ENCODE measurements around the gene ANKRD11.
A peak's percentile ranks its signal among the peaks of the same experiment; 100 is the strongest.

Gene ANKRD11

GRCh38 chr16:89341279-89341678 is 149.1 kb downstream of the ANKRD11 start:
- H3K79me1 ChIP-seq (ENCODE audit: low read length), result peaks cover 26% of the 10 kb centered on the region
- no peak overlapping the region for H2AK5ac ChIP-seq (ENCODE audit: low read length)
- no peak overlapping the region for H3K23ac ChIP-seq (ENCODE audit: low read length)
- DNase-seq, result no peak
- H2BK5ac ChIP-seq (ENCODE audit: low read length), result no peak overlapping the region
- H3K27me3 ChIP-seq (ENCODE audit: insufficient read depth, low read length, poor library complexity), result no peaks in the 10 kb centered on the region
- H4K5ac ChIP-seq (ENCODE audit: low read length), result no peak overlapping the region
- no peak overlapping the region for H3K18ac ChIP-seq (ENCODE audit: low read length)
- no peak overlapping the region for H3K4ac ChIP-seq (ENCODE audit: low read depth, low read length)
- no peak overlapping the region for H3K4me2 ChIP-seq (ENCODE audit: low read length)
- H2BK120ac ChIP-seq (ENCODE audit: low read depth, low read length), result no peak overlapping the region
- H3K4me1 ChIP-seq (ENCODE audit: control insufficient read depth, low read depth, low read length), result no peaks in the 10 kb centered on the region
- no CpG with 5 or more reads among the region's 7 CpGs for WGBS (ENCODE audit: extremely low coverage, insufficient coverage, low lambda C conversion rate)
- no peak overlapping the region for H3K9ac ChIP-seq (ENCODE audit: low read length)
- H2BK15ac ChIP-seq (replicated peaks; ENCODE audit: low read depth), result no peak overlapping the region
- H3K4me3 ChIP-seq (ENCODE audit: low read length), result no peak overlapping the region
- no peak overlapping the region for H4K8ac ChIP-seq (ENCODE audit: low read depth, low read length)
- peaks cover 92% of the 10 kb centered on the region for H3K79me2 ChIP-seq (ENCODE audit: control insufficient read depth, insufficient read depth, low read length)
- no peaks in the 10 kb centered on the region for H3K36me3 ChIP-seq (ENCODE audit: control insufficient read depth, insufficient read depth, low read length)
- H3K56ac ChIP-seq (ENCODE audit: low read length), result no peak overlapping the region
- no peak overlapping the region for H3K27ac ChIP-seq (ENCODE audit: low read depth, low read length)

GRCh38 chr16:89338863-89339262 is 151.5 kb downstream of the ANKRD11 start:
- H3K18ac ChIP-seq (ENCODE audit: low read length), result no peak overlapping the region
- no peak overlapping the region for H3K56ac ChIP-seq (ENCODE audit: low read length)
- peaks cover 92% of the 10 kb centered on the region for H3K79me2 ChIP-seq (ENCODE audit: control insufficient read depth, insufficient read depth, low read length)
- H3K27me3 ChIP-seq (ENCODE audit: insufficient read depth, low read length, poor library complexity), result no peaks in the 10 kb centered on the region
- no peak overlapping the region for H3K23ac ChIP-seq (ENCODE audit: low read length)
- H3K4me3 ChIP-seq (ENCODE audit: low read length), result no peak overlapping the region
- H3K4me2 ChIP-seq (ENCODE audit: low read length), result no peak overlapping the region
- WGBS (ENCODE audit: extremely low coverage, insufficient coverage, low lambda C conversion rate), result no CpG with 5 or more reads among the region's 6 CpGs
- H3K4me1 ChIP-seq (ENCODE audit: control insufficient read depth, low read depth, low read length), result no peaks in the 10 kb centered on the region
- no peaks in the 10 kb centered on the region for H3K36me3 ChIP-seq (ENCODE audit: control insufficient read depth, insufficient read depth, low read length)
- H2BK5ac ChIP-seq (ENCODE audit: low read length), result no peak overlapping the region
- no peak overlapping the region for H2BK15ac ChIP-seq (replicated peaks; ENCODE audit: low read depth)
- no peak overlapping the region for H3K27ac ChIP-seq (ENCODE audit: low read depth, low read length)
- H2BK120ac ChIP-seq (ENCODE audit: low read depth, low read length), result no peak overlapping the region
- H2AK5ac ChIP-seq (ENCODE audit: low read length), result no peak overlapping the region
- H3K79me1 ChIP-seq (ENCODE audit: low read length), result peaks cover 33% of the 10 kb centered on the region
- no peak for DNase-seq
- H4K5ac ChIP-seq (ENCODE audit: low read length), result no peak overlapping the region
- no peak overlapping the region for H3K9ac ChIP-seq (ENCODE audit: low read length)
- H3K4ac ChIP-seq (ENCODE audit: low read depth, low read length), result no peak overlapping the region
- H4K8ac ChIP-seq (ENCODE audit: low read depth, low read length), result no peak overlapping the region

- Histone ChIP-seq H3K36me3 (ENCODE audit: control insufficient read depth, insufficient read depth, low read length) (no peaks in the 10 kb centered on the region), H3K4ac (ENCODE audit: low read depth, low read length) (no peak overlapping the region), H3K27ac (ENCODE audit: low read depth, low read length) (no peak overlapping the region), H3K4me1 (ENCODE audit: control insufficient read depth, low read depth, low read length) (peaks cover 2% of the 10 kb centered on the region), H4K5ac (ENCODE audit: low read length) (no peak overlapping the region), H3K27me3 (ENCODE audit: insufficient read depth, low read length, poor library complexity) (no peaks in the 10 kb centered on the region), H3K9ac (ENCODE audit: low read length) (no peak overlapping the region), H3K4me2 (ENCODE audit: low read length) (no peak overlapping the region), H3K79me1 (ENCODE audit: low read length) (peaks cover 34% of the 10 kb centered on the region), H3K4me3 (ENCODE audit: low read length) (no peak overlapping the region), H4K8ac (ENCODE audit: low read depth, low read length) (no peak overlapping the region), H2BK15ac (replicated peaks; ENCODE audit: low read depth) (no peak overlapping the region), H3K18ac (ENCODE audit: low read length) (no peak overlapping the region), H2BK5ac (ENCODE audit: low read length) (no peak overlapping the region), H2AK5ac (ENCODE audit: low read length) (no peak overlapping the region), H3K23ac (ENCODE audit: low read length) (no peak overlapping the region), H2BK120ac (ENCODE audit: low read depth, low read length) (no peak overlapping the region), H3K56ac (ENCODE audit: low read length) (no peak overlapping the region), H3K79me2 (ENCODE audit: control insufficient read depth, insufficient read depth, low read length) (peaks cover 90% of the 10 kb centered on the region)
- no CpG with 5 or more reads among the region's 11 CpGs for WGBS (ENCODE audit: extremely low coverage, insufficient coverage, low lambda C conversion rate)
- no peak for DNase-seq
Measured at GRCh38 chr16:89337965-89338364, 152.4 kb downstream of the ANKRD11 start.

- H3K4me2 ChIP-seq (ENCODE audit: low read length), result no peak overlapping the region
- H4K8ac ChIP-seq (ENCODE audit: low read depth, low read length), result no peak overlapping the region
- no peak overlapping the region for H3K18ac ChIP-seq (ENCODE audit: low read length)
- no peak overlapping the region for H3K27ac ChIP-seq (ENCODE audit: low read depth, low read length)
- no CpG with 5 or more reads among the region's 16 CpGs for WGBS (ENCODE audit: extremely low coverage, insufficient coverage, low lambda C conversion rate)
- no peak overlapping the region for H3K4me3 ChIP-seq (ENCODE audit: low read length)
- DNase-seq, result no peak
- H2BK5ac ChIP-seq (ENCODE audit: low read length), result no peak overlapping the region
- no peaks in the 10 kb centered on the region for H3K27me3 ChIP-seq (ENCODE audit: insufficient read depth, low read length, poor library complexity)
- H2BK15ac ChIP-seq (replicated peaks; ENCODE audit: low read depth), result no peak overlapping the region
- no peak overlapping the region for H3K4ac ChIP-seq (ENCODE audit: low read depth, low read length)
- H2AK5ac ChIP-seq (ENCODE audit: low read length), result no peak overlapping the region
- H3K79me1 ChIP-seq (ENCODE audit: low read length), result peaks cover 32% of the 10 kb centered on the region
- peak overlapping the region; percentile 39 for H3K56ac ChIP-seq (ENCODE audit: low read length)
- no peak overlapping the region for H4K5ac ChIP-seq (ENCODE audit: low read length)
- H3K9ac ChIP-seq (ENCODE audit: low read length), result no peak overlapping the region
- H3K36me3 ChIP-seq (ENCODE audit: control insufficient read depth, insufficient read depth, low read length), result no peaks in the 10 kb centered on the region
- H2BK120ac ChIP-seq (ENCODE audit: low read depth, low read length), result no peak overlapping the region
- H3K4me1 ChIP-seq (ENCODE audit: control insufficient read depth, low read depth, low read length), result peaks cover 7% of the 10 kb centered on the region
- H3K23ac ChIP-seq (ENCODE audit: low read length), result no peak overlapping the region
- H3K79me2 ChIP-seq (ENCODE audit: control insufficient read depth, insufficient read depth, low read length), result peaks cover 91% of the 10 kb centered on the region
Measured at GRCh38 chr16:89335803-89336485, 154.4 kb downstream of the ANKRD11 start.

- no CpG with 5 or more reads among the region's 22 CpGs for WGBS (ENCODE audit: extremely low coverage, insufficient coverage, low lambda C conversion rate)
- H2BK5ac ChIP-seq (ENCODE audit: low read length), result no peak overlapping the region
- no peak overlapping the region for H3K23ac ChIP-seq (ENCODE audit: low read length)
- H3K4me2 ChIP-seq (ENCODE audit: low read length), result no peak overlapping the region
- DNase-seq, result no peak
- no peaks in the 10 kb centered on the region for H3K36me3 ChIP-seq (ENCODE audit: control insufficient read depth, insufficient read depth, low read length)
- H2BK120ac ChIP-seq (ENCODE audit: low read depth, low read length), result no peak overlapping the region
- H3K56ac ChIP-seq (ENCODE audit: low read length), result no peak overlapping the region
- peaks cover 31% of the 10 kb centered on the region for H3K79me1 ChIP-seq (ENCODE audit: low read length)
- H3K18ac ChIP-seq (ENCODE audit: low read length), result no peak overlapping the region
- no peak overlapping the region for H3K9ac ChIP-seq (ENCODE audit: low read length)
- no peak overlapping the region for H2AK5ac ChIP-seq (ENCODE audit: low read length)
- no peak overlapping the region for H3K4ac ChIP-seq (ENCODE audit: low read depth, low read length)
- peaks cover 88% of the 10 kb centered on the region for H3K79me2 ChIP-seq (ENCODE audit: control insufficient read depth, insufficient read depth, low read length)
- no peak overlapping the region for H2BK15ac ChIP-seq (replicated peaks; ENCODE audit: low read depth)
- peaks cover 7% of the 10 kb centered on the region for H3K4me1 ChIP-seq (ENCODE audit: control insufficient read depth, low read depth, low read length)
- no peak overlapping the region for H3K27ac ChIP-seq (ENCODE audit: low read depth, low read length)
- no peak overlapping the region for H3K4me3 ChIP-seq (ENCODE audit: low read length)
- H4K8ac ChIP-seq (ENCODE audit: low read depth, low read length), result no peak overlapping the region
- H3K27me3 ChIP-seq (ENCODE audit: insufficient read depth, low read length, poor library complexity), result no peaks in the 10 kb centered on the region
- no peak overlapping the region for H4K5ac ChIP-seq (ENCODE audit: low read length)
Measured at GRCh38 chr16:89334988-89335802, 155.2 kb downstream of the ANKRD11 start.
